GM12874 (cell line): ENCODE results near the gene SSMEM1.

ENCODE experiments used
- CTCF ChIP-seq: IDR thresholded peaks from 2 replicates; pipeline ENCODE4 v1.5.1; 2011; ENCODE audit warnings: low read depth, mild to moderate bottlenecking, control low read depth, low read length, moderate library complexity; ENCODE audit not compliant: insufficient read depth

The SSMEM1 gene

GRCh38 chr7:130196476-130196875 lies 11.2 kb upstream of the SSMEM1 start:
- TF ChIP-seq CTCF = no peak

- TF ChIP-seq CTCF = no peak
These were observed 10.6 kb upstream of the SSMEM1 start for GRCh38 chr7:130197094-130197493.

- TF ChIP-seq CTCF = no peak
These were observed 5.9 kb upstream of the SSMEM1 start for GRCh38 chr7:130201796-130202195.

GRCh38 chr7:130205084-130205947 lies 2.3 kb upstream of the SSMEM1 start, which contains the start of gene TMEM209:
TSS of gene TMEM209 (minus strand) at chr7:130205406. CDS start at chr7:130205375, 31 bp downstream.
- TF ChIP-seq CTCF = no peak

GRCh38 chr7:130207033-130207432 lies 627 bp upstream of the SSMEM1 start:
- TF ChIP-seq CTCF = no peak

GRCh38 chr7:130208516-130208915 lies 856 bp downstream of the SSMEM1 start:
- TF ChIP-seq CTCF = no peak

- no peak for TF ChIP-seq CTCF
These were observed 2.7 kb downstream of the SSMEM1 start for GRCh38 chr7:130210181-130210935.
